Measurements from ENCODE around the gene FANK1.
"Not testable (repeated sequence)": the region's sequence is repeated elsewhere in the genome, so short reads cannot be mapped to it uniquely, and the experiment has no call there.

FANK1 gene

GRCh38 chr10:125896088-125896934 is at the start of gene FANK1:
Gene FANK1 (plus strand): TSS chr10:125896564. CDS start chr10:125896643, 79 bp downstream.
- peak; percentile 23 for DNase-seq (ENCODE audit: insufficient read length, low spot score)
- TF ChIP-seq POLR2A (IDR thresholded peaks at IDR 0.05; ENCODE audit: low read depth, low read length): peak; percentile 59; the same call in 1 of the 2 replicates
- FAIRE-seq: not testable (repeated sequence)

GRCh38 chr10:125846894-125847293 is 49.5 kb upstream of the FANK1 start:
- FAIRE-seq (no peak), DNase-seq (ENCODE audit: insufficient read length, low spot score) (no peak)
- TF ChIP-seq POLR2A (IDR thresholded peaks at IDR 0.05; ENCODE audit: low read depth, low read length): no peak

- FAIRE-seq (no peak), DNase-seq (ENCODE audit: insufficient read length, low spot score) (no peak)
- TF ChIP-seq POLR2A (IDR thresholded peaks at IDR 0.05; ENCODE audit: low read depth, low read length): no peak
Measured at GRCh38 chr10:125848371-125848770, 48.0 kb upstream of the FANK1 start.

GRCh38 chr10:125848857-125849256 is 47.5 kb upstream of the FANK1 start:
- no peak for FAIRE-seq
- no peak for TF ChIP-seq POLR2A (IDR thresholded peaks at IDR 0.05; ENCODE audit: low read depth, low read length)
- no peak for DNase-seq (ENCODE audit: insufficient read length, low spot score)

- no peak for TF ChIP-seq POLR2A (IDR thresholded peaks at IDR 0.05; ENCODE audit: low read depth, low read length)
- no peak for DNase-seq (ENCODE audit: insufficient read length, low spot score)
- FAIRE-seq: no peak
Measured at GRCh38 chr10:125849448-125849847, 46.9 kb upstream of the FANK1 start.

- FAIRE-seq: no peak
- no peak for DNase-seq (ENCODE audit: insufficient read length, low spot score)
- no peak for TF ChIP-seq POLR2A (IDR thresholded peaks at IDR 0.05; ENCODE audit: low read depth, low read length)
Measured at GRCh38 chr10:125850766-125851731, 45.3 kb upstream of the FANK1 start.

- DNase-seq (ENCODE audit: insufficient read length, low spot score) (no peak), FAIRE-seq (no peak)
Measured at GRCh38 chr10:125852487-125852886, 43.9 kb upstream of the FANK1 start.

DNA sequence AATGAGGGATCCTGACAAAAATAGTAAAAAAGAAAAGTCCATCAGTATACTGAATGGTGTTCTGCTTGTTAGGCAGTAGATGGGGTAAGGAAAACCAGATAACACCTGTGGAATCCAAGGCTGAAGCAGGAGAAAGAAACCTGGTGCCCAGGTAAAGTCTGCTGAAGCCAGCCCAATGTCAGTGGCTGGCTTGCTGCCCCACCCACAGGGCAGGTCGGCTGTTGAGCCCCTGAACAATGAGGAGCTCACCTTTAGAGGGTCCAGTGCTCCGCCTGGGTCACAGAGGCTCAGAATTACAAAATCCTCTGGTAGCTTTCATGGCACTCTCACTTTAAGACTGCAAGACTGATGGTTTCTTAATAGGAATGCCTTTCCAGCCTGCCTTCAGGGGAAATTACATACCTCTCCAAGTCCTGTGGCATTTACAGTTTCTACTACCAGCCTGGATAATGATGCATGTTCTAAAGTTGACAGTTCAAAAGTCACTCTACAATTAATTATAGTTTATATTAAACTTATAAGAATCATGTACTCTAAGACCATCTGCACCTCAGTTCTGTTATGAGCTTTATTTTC is 39.1 kb upstream of the FANK1 start:
- FAIRE-seq: no peak

More at GRCh38 chr10:125852487-125852886, 43.9 kb upstream of the FANK1 start:
- TF ChIP-seq POLR2A (IDR thresholded peaks at IDR 0.05; ENCODE audit: low read depth, low read length): no peak

DNA sequence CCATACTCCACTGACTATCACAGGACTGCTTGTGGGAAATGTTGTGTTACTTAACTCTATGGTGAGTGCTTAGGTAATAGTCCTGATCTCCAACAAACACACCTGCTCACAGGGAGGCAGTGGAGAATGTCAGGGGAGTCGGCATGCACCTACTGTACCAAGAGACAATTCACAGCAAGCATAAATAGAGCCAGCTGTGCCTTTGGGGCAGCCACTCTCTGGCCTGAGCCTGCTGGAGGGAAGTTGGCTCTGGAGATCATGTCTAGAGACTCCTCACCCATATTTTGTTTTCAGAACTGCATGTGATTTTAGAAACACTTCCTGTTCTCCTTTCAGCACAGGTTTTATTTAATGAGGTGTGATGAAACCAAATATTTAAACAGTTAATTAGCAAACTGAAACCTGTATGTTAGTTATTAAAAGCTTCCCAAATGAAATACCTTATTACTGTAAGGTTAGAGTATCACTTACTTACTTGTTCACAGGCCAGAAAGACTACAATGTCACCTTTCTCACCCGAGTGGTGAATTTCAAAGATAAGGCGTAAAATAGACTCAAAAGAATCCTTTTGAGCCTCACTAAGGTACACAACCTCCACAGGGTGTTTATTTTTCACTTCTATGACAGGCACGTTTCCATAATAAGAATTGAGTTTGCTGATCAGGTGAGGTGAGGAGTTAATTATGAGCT is 37.1 kb upstream of the FANK1 start:
- TF ChIP-seq POLR2A (IDR thresholded peaks at IDR 0.05; ENCODE audit: low read depth, low read length): no peak

More for the DNA sequence above, 39.1 kb upstream of the FANK1 start:
- no peak for TF ChIP-seq POLR2A (IDR thresholded peaks at IDR 0.05; ENCODE audit: low read depth, low read length)
- DNase-seq (ENCODE audit: insufficient read length, low spot score): no peak

DNA sequence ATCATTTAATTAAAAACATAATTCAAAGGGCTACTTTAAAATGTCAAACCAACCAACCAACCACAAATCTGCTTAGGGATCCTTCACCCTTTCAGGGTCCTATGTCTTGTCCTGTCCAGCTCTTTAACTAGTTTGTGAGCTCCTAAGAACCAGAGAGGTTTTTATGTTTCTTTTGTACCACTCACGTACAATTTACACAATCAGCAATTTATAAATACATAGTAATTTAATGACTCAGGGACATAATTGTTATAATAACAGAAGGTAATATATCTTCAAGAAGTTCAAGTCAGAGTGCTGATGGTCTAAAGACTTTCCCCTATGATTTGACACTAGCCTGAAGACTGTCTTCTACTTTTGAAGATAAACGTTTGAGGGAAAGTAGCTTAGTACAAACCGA is 31.2 kb upstream of the FANK1 start:
- DNase-seq (ENCODE audit: insufficient read length, low spot score): no peak
- no peak for FAIRE-seq
- no peak for TF ChIP-seq POLR2A (IDR thresholded peaks at IDR 0.05; ENCODE audit: low read depth, low read length)

More for the DNA sequence above, 37.1 kb upstream of the FANK1 start:
- DNase-seq (ENCODE audit: insufficient read length, low spot score): no peak
- FAIRE-seq: no peak

DNA sequence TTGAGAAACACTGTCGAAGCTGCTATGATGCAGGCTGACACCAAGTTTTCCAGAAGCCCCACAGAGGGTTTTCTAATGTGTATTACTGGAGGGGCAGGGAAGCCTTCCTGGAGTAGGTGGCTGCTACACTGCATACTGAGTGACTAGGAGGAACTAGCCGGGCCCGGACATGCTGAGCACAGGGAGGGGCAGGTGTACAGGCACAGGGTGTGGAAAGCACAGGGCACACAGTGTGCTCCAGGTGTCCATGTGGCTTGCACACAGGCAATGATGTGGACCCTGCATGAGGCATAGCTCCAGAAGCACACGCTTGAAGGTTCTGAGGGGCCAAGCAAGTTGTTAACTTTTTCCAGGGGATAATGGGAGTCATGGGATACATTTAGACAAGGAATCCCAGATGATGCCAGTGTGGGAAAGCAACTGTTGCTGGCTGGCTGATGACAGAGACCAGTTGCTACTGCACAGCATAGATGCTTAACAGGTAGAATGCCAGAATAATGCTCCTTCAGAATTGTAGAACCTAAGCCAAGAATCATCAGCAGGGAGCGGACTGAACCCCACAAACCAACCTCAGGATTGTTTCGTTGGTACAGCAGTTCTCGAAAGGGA is 29.8 kb upstream of the FANK1 start:
- DNase-seq (ENCODE audit: insufficient read length, low spot score): no peak
- no peak for FAIRE-seq
- TF ChIP-seq POLR2A (IDR thresholded peaks at IDR 0.05; ENCODE audit: low read depth, low read length): no peak

DNA sequence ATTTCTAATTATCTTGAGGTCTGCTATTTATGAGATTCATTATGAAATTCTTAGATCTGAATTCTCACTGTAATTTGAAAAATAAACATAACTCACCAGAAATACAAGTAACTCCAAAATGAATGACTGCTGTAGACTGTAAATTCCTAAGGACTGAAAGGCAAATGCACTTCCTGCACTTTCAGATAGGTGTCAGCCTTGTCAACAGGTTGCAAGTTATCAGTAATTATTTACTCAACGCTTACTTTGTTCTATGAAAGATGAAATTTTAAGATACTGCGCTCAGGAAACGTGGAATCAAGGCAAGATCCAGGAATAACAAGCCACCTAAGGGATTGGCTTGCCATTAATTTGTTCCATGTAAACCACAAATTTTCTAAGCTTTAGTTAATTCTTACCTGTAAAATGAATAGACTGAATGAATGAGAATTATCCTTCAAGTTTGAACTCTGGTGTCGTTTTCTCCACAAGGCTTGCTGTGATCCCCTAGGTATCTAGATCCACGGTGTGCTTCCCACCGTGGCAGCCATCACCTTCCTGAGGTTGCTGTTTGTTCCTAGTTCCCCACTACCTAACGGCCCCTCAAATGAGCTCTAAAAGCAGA is 27.9 kb upstream of the FANK1 start:
- FAIRE-seq (peak; percentile 68), DNase-seq (ENCODE audit: insufficient read length, low spot score) (no peak)
- no peak for TF ChIP-seq POLR2A (IDR thresholded peaks at IDR 0.05; ENCODE audit: low read depth, low read length)

All from H54 (cell line).